GM21717 (cell line): Measurements from ENCODE around the gene ABHD12.
"Not testable (repeated sequence)": the region's sequence is repeated elsewhere in the genome, so short reads cannot be mapped to it uniquely, and the experiment has no call there.

Source experiments
- ATAC-seq: cut with Tn5 transposase; IDR thresholded peaks from one replicate; pipeline ENCODE4 v1.9.1; 2021; ENCODE audit warnings: mild to moderate bottlenecking, moderate library complexity; ENCODE audit not compliant: unreplicated experiment

The ABHD12 gene

GRCh38 chr20:25355011-25355595 is 35.5 kb downstream of the ABHD12 start:
- ATAC-seq: no peak

- no peak for ATAC-seq
Measured at GRCh38 chr20:25353747-25354705, 36.6 kb downstream of the ABHD12 start.

GRCh38 chr20:25353353-25353746 is 37.3 kb downstream of the ABHD12 start:
- no peak for ATAC-seq

- no peak for ATAC-seq
Measured at GRCh38 chr20:25352746-25353145, 37.9 kb downstream of the ABHD12 start.

GRCh38 chr20:25351024-25351360 is 39.6 kb downstream of the ABHD12 start:
- no peak for ATAC-seq

- no peak for ATAC-seq
Measured at GRCh38 chr20:25346349-25346748, 44.3 kb downstream of the ABHD12 start.

GRCh38 chr20:25345721-25346120 is 44.9 kb downstream of the ABHD12 start:
- no peak for ATAC-seq

- no peak for ATAC-seq
Measured at GRCh38 chr20:25344634-25345033, 46.0 kb downstream of the ABHD12 start.

GRCh38 chr20:25341716-25342680 is 48.6 kb downstream of the ABHD12 start:
- no peak for ATAC-seq

GRCh38 chr20:25340380-25340779 is 50.3 kb downstream of the ABHD12 start:
- no peak for ATAC-seq

- no peak for ATAC-seq
Measured at GRCh38 chr20:25339608-25340007, 51.0 kb downstream of the ABHD12 start.

- ATAC-seq: no peak
Measured at GRCh38 chr20:25338112-25339023, 52.3 kb downstream of the ABHD12 start.

GRCh38 chr20:25336561-25337422 is 53.8 kb downstream of the ABHD12 start:
- ATAC-seq: no peak

- not testable (repeated sequence) for ATAC-seq
Measured at GRCh38 chr20:25334972-25335371, 55.7 kb downstream of the ABHD12 start.

GRCh38 chr20:25328954-25329498 is 61.6 kb downstream of the ABHD12 start:
- no peak for ATAC-seq

- no peak for ATAC-seq
Measured at GRCh38 chr20:25327521-25328235, 63.0 kb downstream of the ABHD12 start.

GRCh38 chr20:25325997-25326396 is 64.6 kb downstream of the ABHD12 start:
- no peak for ATAC-seq

- ATAC-seq: no peak
Measured at GRCh38 chr20:25325073-25325472, 65.6 kb downstream of the ABHD12 start.
